NCI-H146 (cell line): ENCODE results near the gene NAT9.

ENCODE experiments used
- DNase-seq: peaks from one replicate; lab custom pipeline; 2025; lab: John Stamatoyannopoulos, UW

Gene NAT9

DNA sequence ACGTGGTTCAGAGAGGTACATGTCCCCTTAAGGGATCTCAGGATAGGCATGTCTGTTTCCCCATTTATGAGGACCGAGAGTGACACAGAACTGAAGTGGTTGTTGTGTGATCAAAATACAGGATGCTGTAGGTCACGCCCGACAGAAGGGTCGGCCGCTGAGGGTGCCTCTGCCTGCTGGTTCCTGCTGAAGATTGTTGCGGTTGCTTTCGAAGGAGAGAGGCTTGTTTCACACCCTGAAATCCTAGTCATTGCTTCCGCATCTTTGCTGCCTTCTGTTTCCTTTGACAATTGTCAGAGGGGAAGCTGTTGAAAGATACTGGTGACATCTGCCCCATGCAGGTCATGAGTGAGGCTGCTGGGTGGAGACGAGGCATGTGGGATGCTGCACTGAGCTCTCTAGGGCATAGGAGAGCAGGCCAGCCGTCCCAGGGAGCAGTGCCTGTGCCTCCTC, 3.8 kb upstream of the NAT9 start:
- no peak for DNase-seq

- DNase-seq = no peak
These were observed 3.4 kb upstream of the NAT9 start for GRCh38 chr17:74779501-74779900.

DNA sequence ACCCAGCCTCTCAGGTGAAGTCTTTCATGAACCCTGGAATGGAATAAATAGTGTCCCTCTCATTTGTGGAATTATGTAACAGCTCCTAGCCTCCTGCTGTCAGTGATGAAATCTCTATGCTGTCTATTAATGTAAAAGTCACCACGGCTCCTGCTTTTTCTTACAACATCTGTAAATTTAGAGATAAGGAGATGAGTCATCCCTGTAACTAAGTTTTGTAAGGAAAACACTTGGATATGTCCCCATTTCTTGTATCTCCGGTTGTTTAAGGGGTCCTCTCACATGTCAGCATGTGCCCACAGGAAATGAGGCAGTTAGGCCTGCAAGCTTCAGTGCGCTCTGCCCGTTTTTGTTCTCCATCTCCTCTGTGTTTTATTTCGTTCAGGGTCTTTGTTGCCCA, 2.8 kb upstream of the NAT9 start:
- no peak for DNase-seq

DNA sequence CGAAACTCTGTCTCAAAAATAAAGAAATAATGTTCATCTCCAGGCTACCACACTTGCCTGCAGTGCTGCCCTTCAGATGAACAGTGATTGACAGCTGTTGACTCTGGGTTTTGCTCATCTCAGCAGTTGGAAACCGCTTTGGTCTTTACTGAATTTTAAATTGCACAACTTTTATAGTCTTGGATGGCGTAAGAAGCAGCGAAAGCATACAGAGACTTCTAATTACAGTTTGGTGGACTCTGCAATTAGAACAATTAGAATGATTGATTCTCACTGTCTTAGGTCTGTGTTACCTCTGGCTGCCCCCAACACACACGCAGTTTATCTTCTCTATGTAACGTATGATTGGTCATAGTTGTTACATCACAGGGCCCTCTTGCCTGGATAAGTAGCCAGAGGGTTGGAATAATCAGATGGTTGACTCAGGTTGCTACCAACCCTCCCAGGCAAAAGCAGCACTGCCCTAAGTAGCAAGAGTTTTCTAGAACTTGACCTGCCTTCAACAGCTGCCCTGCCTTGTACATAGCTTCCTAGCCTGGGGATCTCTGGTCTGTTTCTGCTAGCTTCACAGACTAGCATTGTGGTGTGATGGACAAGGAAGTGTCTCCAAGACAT, 1.9 kb upstream of the NAT9 start:
- DNase-seq = no peak

DNA sequence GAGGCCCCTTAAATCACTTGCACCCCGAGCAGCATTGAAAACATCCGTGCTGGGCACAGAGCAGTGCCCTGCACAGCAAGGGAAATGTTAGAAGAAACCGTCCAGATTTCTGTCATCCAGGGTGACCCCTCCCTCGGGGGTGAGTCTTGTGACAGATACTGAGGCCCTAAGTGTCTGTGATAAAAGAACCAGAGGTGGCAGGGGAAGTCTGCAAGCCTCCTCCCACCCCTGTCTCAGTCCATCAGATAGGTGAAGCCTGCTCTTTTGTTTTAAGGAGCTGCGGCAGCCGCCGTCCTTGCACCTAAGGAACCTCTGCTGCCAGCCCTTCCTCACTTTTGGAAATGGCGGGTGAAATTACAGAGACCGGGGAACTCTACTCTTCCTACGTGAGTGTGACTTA, 845 bp upstream of the NAT9 start:
- DNase-seq = no peak

DNA sequence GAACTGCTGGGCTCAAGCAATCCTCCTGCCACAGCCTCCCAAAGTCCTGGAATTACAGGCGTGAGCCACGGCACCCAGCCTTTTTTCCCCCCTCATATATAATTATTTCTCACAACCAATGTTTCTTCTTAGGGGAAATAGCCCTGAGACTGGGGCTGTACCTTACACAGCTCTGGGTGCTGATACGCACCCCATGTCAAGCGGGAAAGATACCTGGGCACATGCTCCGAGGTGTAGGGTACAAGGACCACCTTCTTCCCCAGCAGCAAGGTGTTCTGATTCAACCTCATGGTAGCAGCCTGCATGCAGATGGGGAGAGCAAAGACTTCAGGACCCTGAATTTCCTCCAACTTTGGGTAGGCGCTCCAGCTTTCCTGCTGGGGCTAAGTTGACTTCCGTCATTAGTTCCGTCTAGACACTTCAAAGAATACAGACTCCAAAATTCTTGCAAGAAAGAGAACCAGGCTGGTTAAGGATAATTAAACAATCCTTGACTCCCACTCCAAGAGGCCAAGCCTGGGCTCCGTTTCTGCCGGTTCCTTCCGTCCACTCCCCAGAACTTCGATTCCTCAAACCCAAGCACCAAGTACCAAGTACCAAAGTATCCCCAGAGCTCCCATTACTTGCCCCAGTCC, 619 bp downstream of the NAT9 start:
- no peak for DNase-seq

DNA sequence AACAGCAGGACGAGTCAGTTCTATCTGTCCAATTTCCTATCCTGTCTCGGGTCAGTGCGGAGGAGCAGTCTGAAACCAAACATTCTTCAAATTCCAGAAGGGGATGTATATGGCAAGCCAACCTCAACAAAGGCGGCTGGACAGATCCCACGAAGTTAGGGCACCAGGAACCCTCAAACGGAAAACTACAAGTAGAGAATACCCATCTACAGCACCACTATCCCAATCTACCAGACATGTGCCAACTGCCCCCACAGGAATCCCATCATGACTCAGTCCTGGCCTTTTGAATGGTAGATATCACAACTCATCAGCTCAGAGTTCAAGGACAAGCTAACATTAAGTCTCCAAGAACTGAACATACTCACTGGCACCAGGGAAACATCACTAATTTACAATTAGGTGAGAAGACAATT, 2.3 kb downstream of the NAT9 start:
- no peak for DNase-seq

- DNase-seq = no peak
These were observed 2.7 kb downstream of the NAT9 start for GRCh38 chr17:74773414-74773813.

DNA sequence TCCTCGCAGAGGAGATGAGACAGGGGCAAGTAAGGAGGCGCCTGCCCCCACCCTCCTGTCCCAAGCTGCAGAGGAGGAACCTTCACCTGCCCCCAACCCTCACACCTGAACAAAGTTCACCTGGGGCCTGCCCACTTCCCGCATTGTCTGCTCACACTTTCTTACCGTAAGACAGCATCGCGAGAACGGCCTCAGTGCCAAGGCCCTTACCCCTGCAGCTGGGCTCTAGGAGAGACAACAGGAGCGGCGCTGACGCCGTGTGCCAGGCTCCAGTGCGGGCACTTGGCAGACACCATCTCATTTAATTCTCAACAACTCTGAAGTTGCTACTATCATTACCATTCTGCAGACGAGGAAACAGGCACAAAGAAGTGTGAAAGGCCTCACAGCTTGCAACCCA, 4.1 kb downstream of the NAT9 start:
- DNase-seq = no peak

DNA sequence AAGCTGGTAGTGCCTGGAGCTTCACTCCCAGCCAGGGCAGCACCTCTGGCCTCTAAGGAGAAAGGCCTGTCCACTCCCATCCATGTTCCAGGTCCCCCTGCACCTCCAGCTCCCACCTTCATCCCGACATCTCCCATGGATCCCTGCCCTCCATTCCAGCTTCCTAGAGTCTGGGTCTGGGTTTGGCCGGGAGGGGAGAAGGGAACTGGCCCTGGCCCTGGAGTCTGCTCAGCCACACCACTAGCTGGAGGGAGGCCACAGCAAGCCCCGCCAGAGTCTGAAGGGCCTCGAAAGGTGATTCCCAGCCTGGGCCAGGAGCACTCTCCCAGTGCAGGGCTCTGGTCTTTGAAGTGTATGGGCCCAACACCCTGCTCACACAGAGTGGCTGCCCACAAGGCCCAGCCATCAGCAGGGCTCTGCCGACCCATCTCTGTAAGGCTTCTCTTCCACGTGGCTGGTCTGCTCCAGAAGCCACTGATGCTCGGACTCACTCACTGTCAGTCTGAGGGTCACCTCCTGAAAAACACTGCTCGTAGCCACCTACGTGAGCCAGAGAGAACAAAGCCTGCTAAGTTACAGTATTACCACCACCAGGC, 4.7 kb downstream of the NAT9 start:
- no peak for DNase-seq

DNA sequence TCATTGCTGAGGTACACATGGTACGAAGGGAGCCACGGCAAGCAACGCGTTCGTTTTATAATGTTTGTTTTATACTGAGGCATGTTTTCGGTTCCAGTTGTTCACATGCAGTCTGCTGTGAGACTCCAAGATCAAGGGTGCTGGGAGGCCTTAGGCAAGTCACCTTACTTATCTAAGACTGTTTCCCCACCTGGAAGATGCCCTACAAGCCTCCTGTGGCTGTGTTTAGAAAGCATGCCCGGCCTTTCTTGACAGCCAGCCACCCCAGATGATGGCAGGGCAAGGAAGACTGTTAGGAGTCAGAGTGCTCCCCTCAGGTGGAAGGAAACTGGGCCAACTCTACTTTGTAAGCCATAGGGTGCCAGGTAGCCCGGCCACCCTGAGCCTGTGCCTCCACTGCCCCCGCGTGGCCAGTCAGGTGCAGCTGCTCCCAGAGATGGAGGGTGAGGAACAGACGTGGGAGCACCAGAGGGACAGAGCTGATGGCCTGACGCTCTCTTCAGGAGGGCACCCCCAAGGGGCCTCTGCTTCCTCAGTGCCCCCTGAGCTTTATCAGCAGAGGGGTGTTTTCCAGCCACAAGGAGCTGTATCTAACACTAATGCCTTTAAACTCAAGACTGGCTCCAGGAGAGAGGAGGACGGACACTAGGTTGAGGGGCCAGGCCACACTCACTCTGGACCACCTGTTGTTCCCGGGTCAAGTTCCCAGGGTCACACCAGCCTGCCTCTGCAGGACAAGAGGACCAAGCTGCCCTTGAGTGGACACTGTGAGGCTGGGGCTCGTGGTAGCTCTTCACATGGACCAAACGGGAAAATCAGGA, 5.4 kb downstream of the NAT9 start:
- DNase-seq = peak; percentile 14

DNA sequence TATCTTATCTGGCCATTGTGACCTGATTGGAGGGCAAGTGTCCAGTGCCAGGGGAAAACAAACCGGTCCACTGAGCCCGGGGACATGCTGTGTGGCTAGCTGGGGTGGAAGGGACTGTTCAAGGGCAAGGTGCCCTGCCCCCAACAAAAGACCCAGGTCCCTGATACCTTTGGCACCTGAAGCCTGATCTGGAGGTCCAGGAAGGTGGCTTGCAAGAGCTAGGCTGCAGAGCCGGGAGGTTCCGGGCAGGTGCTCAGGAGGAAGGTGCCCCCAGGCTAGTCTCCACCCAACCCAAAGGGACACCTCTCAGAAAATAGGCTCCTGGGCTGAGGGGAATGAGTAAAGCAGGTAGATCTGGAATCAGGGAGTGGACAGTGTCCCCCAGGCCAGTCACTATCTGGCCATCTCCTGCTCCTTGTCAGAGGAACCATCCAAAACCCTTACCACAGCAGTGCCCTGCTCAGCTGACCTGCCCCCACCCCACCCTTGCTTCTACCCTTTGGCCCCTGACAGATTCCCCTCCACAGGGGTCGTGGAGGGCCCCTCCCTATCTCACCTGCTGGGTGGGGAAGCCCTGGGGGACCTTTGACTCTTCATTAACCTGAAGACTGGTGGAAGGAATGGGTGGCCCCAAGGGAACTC, 6.2 kb downstream of the NAT9 start:
- DNase-seq = no peak

- DNase-seq = no peak
These were observed 6.8 kb downstream of the NAT9 start for GRCh38 chr17:74769266-74769855.

- no peak for DNase-seq
These were observed 7.4 kb downstream of the NAT9 start for GRCh38 chr17:74768763-74769114.

DNA sequence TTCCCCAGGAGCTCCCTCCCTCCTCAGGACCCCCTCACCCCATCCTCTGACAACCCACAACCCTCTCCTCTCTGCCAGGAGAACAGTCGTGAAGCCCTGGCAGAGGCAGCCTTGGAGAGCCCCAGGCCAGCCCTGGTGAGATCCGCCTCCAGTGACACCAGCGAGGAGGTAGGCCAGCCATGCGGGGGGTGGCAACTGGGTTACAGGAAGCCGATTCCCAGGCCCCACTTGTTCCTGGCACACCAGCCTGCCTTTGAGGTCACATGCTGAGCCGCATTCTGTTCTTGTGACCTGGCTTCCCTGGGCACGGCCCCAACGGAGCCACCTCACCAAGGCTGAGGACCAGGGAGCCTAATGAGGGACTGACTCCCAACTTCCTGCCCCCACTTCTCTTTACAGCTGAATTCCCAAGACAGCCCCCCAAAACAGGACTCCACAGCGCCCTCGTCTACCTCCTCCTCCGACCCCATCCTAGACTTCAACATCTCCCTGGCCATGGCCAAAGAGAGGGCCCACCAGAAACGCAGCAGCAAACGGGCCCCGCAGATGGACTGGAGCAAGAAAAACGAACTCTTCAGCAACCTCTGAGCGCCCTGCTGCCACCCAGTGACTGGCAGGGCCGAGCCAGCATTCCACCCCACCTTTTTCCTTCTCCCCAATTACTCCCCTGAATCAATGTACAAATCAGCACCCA, 7.9 kb downstream of the NAT9 start:
- DNase-seq = no peak

- DNase-seq = no peak
These were observed 9.0 kb downstream of the NAT9 start for GRCh38 chr17:74767111-74767516.

- no peak for DNase-seq
These were observed 9.7 kb downstream of the NAT9 start for GRCh38 chr17:74766413-74766812.

DNA sequence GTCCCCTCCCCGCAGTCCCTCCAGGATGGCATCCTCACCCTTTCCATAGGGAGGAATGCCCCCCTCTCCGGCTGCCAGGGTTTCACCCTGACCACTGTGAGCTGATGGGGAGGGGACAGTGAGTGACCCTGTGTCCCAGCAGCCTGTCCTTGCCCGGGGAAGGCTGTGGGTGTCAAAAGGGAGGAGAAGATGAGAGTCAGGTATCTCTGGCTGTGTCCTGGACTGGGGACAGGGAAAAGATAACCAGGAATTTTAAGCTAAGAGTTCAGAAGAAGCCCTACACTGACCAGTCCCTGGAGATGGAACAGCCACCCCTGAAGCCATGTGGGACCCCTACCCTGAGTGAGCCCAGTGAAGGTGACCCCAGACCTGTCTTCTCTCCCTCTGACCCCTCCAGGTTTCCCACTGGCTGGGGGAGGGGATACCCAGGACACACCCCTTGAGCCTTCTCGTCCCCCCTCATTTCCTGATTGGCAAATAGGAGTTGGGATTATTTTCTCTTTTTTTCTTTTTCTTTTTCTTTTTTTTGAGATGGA, 11.3 kb downstream of the NAT9 start:
- DNase-seq = no peak

- no peak for DNase-seq
These were observed 12.4 kb downstream of the NAT9 start for GRCh38 chr17:74763565-74764387.

DNA sequence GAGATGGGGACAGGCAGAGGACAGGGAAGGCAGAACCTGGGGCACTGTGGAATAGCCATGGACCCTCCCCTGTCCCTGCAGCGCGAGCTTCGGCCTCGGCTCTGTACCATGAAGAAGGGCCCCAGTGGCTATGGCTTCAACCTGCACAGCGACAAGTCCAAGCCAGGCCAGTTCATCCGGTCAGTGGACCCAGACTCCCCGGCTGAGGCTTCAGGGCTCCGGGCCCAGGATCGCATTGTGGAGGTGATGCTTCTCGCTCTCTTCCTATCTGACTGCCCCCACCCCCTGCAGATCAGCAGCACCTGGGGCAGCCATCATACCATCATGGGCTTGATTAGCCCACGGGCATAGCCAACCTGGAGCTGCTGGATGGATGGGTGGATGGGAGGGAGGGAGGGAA, 14.2 kb downstream of the NAT9 start:
- no peak for DNase-seq
